Kidney (tissue), 22 donors: ENCODE measurements around the gene ZNF316. TPM values are rescaled to one million over a fixed set of nuclear protein-coding genes. Genes with fewer than 3 reads are reported as not detected.

ENCODE experiments used
- DNase-seq, 5 donors: peaks; one replicate each; pipeline ENCODE4 v3.0.0-alpha.2; 2013 to 2020
- FAIRE-seq: peaks from 2 replicates; lab custom pipeline; 2012; peaks lifted over from hg19 to GRCh38; lab: Jason Lieb, UNC
- H3K27ac ChIP-seq, 2 donors: one replicate each; pipeline ENCODE4 v1.7.0; 2013; ENCODE audit warnings: low read depth in 2 of 2, low read length in 2 of 2, inconsistent platforms in 1 of 2
- H3K27me3 ChIP-seq: one replicate; pipeline ENCODE4 v1.7.1; 2013; ENCODE audit warnings: low read length, inconsistent platforms; ENCODE audit not compliant: control insufficient read depth, insufficient read depth
- H3K36me3 ChIP-seq, 3 donors: one replicate each; pipeline versions ENCODE4 v1.7.0 to v1.7.1; 2013; ENCODE audit warnings: low read length in 3 of 3, control low read depth in 1 of 3, inconsistent platforms in 1 of 3; ENCODE audit not compliant: insufficient read depth in 3 of 3, control insufficient read depth in 2 of 3
- H3K4me1 ChIP-seq, 3 donors: one replicate each; pipeline versions ENCODE4 v1.7.0 to v1.7.1; 2013; ENCODE audit warnings: low read length in 3 of 3, inconsistent platforms in 1 of 3, low read depth in 1 of 3; ENCODE audit not compliant: control insufficient read depth in 2 of 3, insufficient read depth in 2 of 3
- H3K4me3 ChIP-seq, 3 donors: one replicate each; pipeline versions ENCODE4 v1.7.0 to v1.8.1; 2013; ENCODE audit warnings: low read length in 3 of 3, control low read depth in 1 of 3, inconsistent platforms in 1 of 3
- H3K9ac ChIP-seq, 3 donors: one replicate each; pipeline versions ENCODE4 v1.7.0 to v1.7.1; 2013; ENCODE audit warnings: low read length in 3 of 3, control low read depth in 1 of 3, inconsistent platforms in 1 of 3
- H3K9me3 ChIP-seq, 3 donors: one replicate each; pipeline versions ENCODE4 v1.7.0 to v1.7.1; 2013; ENCODE audit warnings: low read length in 3 of 3, control low read depth in 1 of 3, inconsistent platforms in 1 of 3; ENCODE audit not compliant: control insufficient read depth in 2 of 3, insufficient read depth in 1 of 3
- intact Hi-C: fragments of 100-400 bp; cut with DNase I; formaldehyde crosslinking; loops from one replicate; pipeline ENCODE4 v1.11.1; 2022
- long read RNA-seq, 10 donors: library from polyadenylated mRNA in 1 of 10; unstranded in 1 of 10; transcript quantifications; one replicate each; pipeline ENCODE4 v2.0.0 and lab custom pipeline, GENCODE V29; 2021 to 2026
- polyA plus RNA-seq: library from polyadenylated mRNA; stranded (reverse); fragments of 350-450 nt; fragmentation: Illumina TruSeq; extraction: RNeasy Lipid Tissue Mini Kit (QIAGEN cat#74804); gene quantifications from one replicate; pipeline ENCODE4 v1.2.3, GENCODE V29; 2014; ENCODE audit warnings: low read depth, low replicate concordance; ENCODE audit not compliant: insufficient read depth
- total RNA-seq: library from RNA; stranded (reverse); fragmentation: NEBNext Ultra II Directional; extraction: Animal tissue kit (Norgen Biotek cat#: 25700); gene quantifications from one replicate; pipeline ENCODE4 v1.2.1, GENCODE V29; 2021
- TF ChIP-seq, protein P1 (sequence below): IDR thresholded peaks from 3 replicates; pipeline ENCODE4 v1.5.1; 2012; ENCODE audit warnings: mild to moderate bottlenecking, moderate library complexity, borderline replicate concordance; ENCODE audit not compliant: insufficient read depth; ENCODE audit errors: extremely low read depth
- donor health status: control.
- donor health status: control.
- donor health status: control.
- donor health status: control.
- donor health status: control.
- donor health status: DM: yes; HTN: yes; CAD: no.
- donor health status: Normal renal cell carcinoma (clear cell type).

Gene ZNF316
- total RNA-seq (31.7 TPM), polyA plus RNA-seq (7.2 TPM)
- long read RNA-seq, donor 1, full-length matches to known transcripts, result 4 of 21 reads
- long read RNA-seq, donor 1, partial matches to known transcripts, result 17 of 21 reads
- long read RNA-seq, donor 1, other reads (novel, unspliced or antisense), result 0 of 21 reads
- long read RNA-seq, donor 2, full-length matches to known transcripts, result 2 of 2 reads
- long read RNA-seq, donor 2, partial matches to known transcripts, result 0 of 2 reads
- long read RNA-seq, donor 2, other reads (novel, unspliced or antisense), result 0 of 2 reads
- long read RNA-seq, donor 3, full-length matches to known transcripts, result 1 of 1 reads
- long read RNA-seq, donor 3, partial matches to known transcripts, result 0 of 1 reads
- long read RNA-seq, donor 3, other reads (novel, unspliced or antisense), result 0 of 1 reads
- long read RNA-seq, donor 4, full-length matches to known transcripts, result 3 of 3 reads
- long read RNA-seq, donor 4, partial matches to known transcripts, result 0 of 3 reads
- long read RNA-seq, donor 4, other reads (novel, unspliced or antisense), result 0 of 3 reads
- long read RNA-seq, donor 5, result 0 reads
- long read RNA-seq, donor 6, full-length matches to known transcripts, result 1 of 1 reads
- long read RNA-seq, donor 6, partial matches to known transcripts, result 0 of 1 reads
- long read RNA-seq, donor 6, other reads (novel, unspliced or antisense), result 0 of 1 reads
- long read RNA-seq, donor 7, full-length matches to known transcripts, result 2 of 39 reads
- long read RNA-seq, donor 7, partial matches to known transcripts, result 34 of 39 reads
- long read RNA-seq, donor 7, other reads (novel, unspliced or antisense), result 3 of 39 reads
- long read RNA-seq, donor 8, result 0 reads
- long read RNA-seq, donor 9, full-length matches to known transcripts, result 2 of 2 reads
- long read RNA-seq, donor 9, partial matches to known transcripts, result 0 of 2 reads
- long read RNA-seq, donor 9, other reads (novel, unspliced or antisense), result 0 of 2 reads
- long read RNA-seq, donor 10, partial matches to known transcripts, result 0 of 1 reads
- long read RNA-seq, donor 10, other reads (novel, unspliced or antisense), result 0 of 1 reads

DNA sequence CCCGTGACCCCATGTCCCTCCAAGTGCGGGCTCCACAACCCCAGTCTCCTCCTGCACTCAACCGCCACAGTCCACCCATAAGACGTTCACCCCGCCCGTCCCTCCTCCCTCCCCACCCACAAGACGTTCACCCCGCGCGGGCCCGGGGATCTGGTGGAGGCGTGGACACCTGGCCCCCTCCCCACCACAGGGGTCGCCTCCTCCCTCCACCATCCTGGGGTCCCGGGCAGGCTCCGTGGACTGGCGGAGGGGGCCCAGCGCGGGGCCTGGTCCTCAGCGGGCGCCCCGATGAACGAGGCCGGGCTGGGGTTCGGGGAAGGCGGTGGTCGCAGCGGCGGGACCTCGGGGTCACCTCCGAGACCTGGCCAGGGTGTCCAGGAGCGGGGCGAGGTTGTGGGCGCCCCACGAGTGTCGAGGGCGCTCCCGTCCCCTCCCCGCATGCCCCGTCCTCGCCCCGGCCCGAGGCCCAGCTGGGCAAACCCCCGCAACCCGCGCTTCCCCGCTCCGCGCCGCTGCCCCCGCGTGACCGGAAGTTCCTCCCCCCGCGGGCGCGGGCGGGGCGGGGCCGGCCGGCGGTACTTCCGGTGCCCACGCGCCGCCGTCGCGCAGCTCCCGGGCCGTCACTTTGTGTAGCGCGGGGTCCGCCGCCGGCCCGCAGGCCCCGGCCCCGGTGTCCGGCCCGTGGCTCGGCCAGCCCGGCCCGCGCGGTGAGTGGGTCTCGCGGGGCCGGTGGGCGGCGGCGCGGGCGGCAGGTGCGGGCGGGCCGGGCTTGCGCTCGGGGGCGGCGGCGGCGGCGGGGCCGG, at the start of gene ZNF316:
ZNF316 (plus strand) TSS at position 578 of the 803 bp plus-strand sequence. CDS start 5,092 bp downstream, outside the sequence.
- peaks cover 0 to 12% (median 0%) of the 10 kb centered on the region in 3 donors for H3K4me1 ChIP-seq
- H3K4me3 ChIP-seq, result peak within 1 kb of the TSS; percentile 36 to 64 (median 48)
- peak within 1 kb of the TSS in 2 of 3 donors; percentile 73 to 85 for H3K9ac ChIP-seq
- H3K27ac ChIP-seq, result peak within 1 kb of the TSS; percentile 37 to 63
- H3K36me3 ChIP-seq, result peaks cover 0 to 12% (median 5%) of the 10 kb centered on the region in 3 donors
- H3K9me3 ChIP-seq, result no peaks in the 10 kb centered on the region
- intact Hi-C loops, result no loop called here
- TF ChIP-seq, protein P1, sequence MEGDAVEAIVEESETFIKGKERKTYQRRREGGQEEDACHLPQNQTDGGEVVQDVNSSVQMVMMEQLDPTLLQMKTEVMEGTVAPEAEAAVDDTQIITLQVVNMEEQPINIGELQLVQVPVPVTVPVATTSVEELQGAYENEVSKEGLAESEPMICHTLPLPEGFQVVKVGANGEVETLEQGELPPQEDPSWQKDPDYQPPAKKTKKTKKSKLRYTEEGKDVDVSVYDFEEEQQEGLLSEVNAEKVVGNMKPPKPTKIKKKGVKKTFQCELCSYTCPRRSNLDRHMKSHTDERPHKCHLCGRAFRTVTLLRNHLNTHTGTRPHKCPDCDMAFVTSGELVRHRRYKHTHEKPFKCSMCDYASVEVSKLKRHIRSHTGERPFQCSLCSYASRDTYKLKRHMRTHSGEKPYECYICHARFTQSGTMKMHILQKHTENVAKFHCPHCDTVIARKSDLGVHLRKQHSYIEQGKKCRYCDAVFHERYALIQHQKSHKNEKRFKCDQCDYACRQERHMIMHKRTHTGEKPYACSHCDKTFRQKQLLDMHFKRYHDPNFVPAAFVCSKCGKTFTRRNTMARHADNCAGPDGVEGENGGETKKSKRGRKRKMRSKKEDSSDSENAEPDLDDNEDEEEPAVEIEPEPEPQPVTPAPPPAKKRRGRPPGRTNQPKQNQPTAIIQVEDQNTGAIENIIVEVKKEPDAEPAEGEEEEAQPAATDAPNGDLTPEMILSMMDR, result no peak
- H3K27me3 ChIP-seq, result no peaks in the 10 kb centered on the region
- FAIRE-seq, result no peak
- DNase-seq, result peak; percentile 30 to 91 (median 70)

GRCh38 chr7:6588566-6588965, 48.6 kb upstream of the ZNF316 start:
- no peaks in the 10 kb centered on the region for H3K9me3 ChIP-seq
- no peaks in the 10 kb centered on the region for H3K27me3 ChIP-seq
- H3K27ac ChIP-seq, result no peak overlapping the region
- peaks cover 0 to 5% (median 4%) of the 10 kb centered on the region in 3 donors for H3K4me1 ChIP-seq
- TF ChIP-seq, protein P1, result no peak
- FAIRE-seq, result no peak
- no peak overlapping the region for H3K4me3 ChIP-seq
- no peak overlapping the region for H3K9ac ChIP-seq
- intact Hi-C loops, result no loop called here
- DNase-seq, result no peak
- H3K36me3 ChIP-seq, result peaks cover 0 to 21% (median 11%) of the 10 kb centered on the region in 3 donors

- Histone ChIP-seq H3K9ac (no peak overlapping the region), H3K27me3 (no peaks in the 10 kb centered on the region), H3K4me1 (peaks cover 0 to 5% (median 4%) of the 10 kb centered on the region in 3 donors), H3K27ac (no peak overlapping the region), H3K4me3 (peak overlapping the region in 1 of 3 donors; percentile 7), H3K36me3 (peaks cover 0 to 22% (median 11%) of the 10 kb centered on the region in 3 donors), H3K9me3 (no peaks in the 10 kb centered on the region)
- FAIRE-seq, result no peak
- intact Hi-C loops, result no loop called here
- TF ChIP-seq, protein P1, result no peak
- DNase-seq, result peak in 2 of 5 donors; percentile 5 to 69
Measured at GRCh38 chr7:6589151-6589828, 47.8 kb upstream of the ZNF316 start.
